B cell (primary cell): ENCODE measurements around the gene URM1.

Experiments used
- CTCF ChIP-seq: fragments of 200-600 bp; IDR thresholded peaks from one replicate; pipeline ENCODE4 v1.8.0; 2022; ENCODE audit warnings: antibody characterized with exemption, mild to moderate bottlenecking
- EZH2 ChIP-seq: IDR thresholded peaks from 2 replicates; pipeline ENCODE4 v1.6.1; 2012; ENCODE audit warnings: borderline replicate concordance, low read depth, mild to moderate bottlenecking, moderate library complexity, low read length; ENCODE audit not compliant: insufficient read depth, poor library complexity, severe bottlenecking

GRCh38 chr9:128369024-128369706 lies 2.0 kb upstream of the URM1 start:
- TF ChIP-seq EZH2 (no peak), CTCF (no peak)
